Measurements from ENCODE around the gene KRTAP4-16.
"Not testable (repeated sequence)": the region's sequence is repeated elsewhere in the genome, so short reads cannot be mapped to it uniquely, and the experiment has no call there.

Gene KRTAP4-16

GRCh38 chr17:41076788-41077187 lies 25.2 kb downstream of the KRTAP4-16 start:
- DNase-seq: no peak

- no peak for DNase-seq
These were observed 28.3 kb downstream of the KRTAP4-16 start for GRCh38 chr17:41073676-41074075.

- no peak for DNase-seq
These were observed 30.2 kb downstream of the KRTAP4-16 start for GRCh38 chr17:41071606-41072360.

GRCh38 chr17:41069031-41069430 lies 33.0 kb downstream of the KRTAP4-16 start:
- no peak for DNase-seq

GRCh38 chr17:41067281-41067680 lies 34.7 kb downstream of the KRTAP4-16 start:
- DNase-seq: no peak

GRCh38 chr17:41065829-41066624 lies 36.0 kb downstream of the KRTAP4-16 start, which contains the start of gene KRTAP2-4:
TSS of gene KRTAP2-4 (minus strand) at chr17:41065879. CDS start at chr17:41065845, 34 bp downstream.
- DNase-seq: no peak

- DNase-seq: not testable (repeated sequence)
These were observed 36.9 kb downstream of the KRTAP4-16 start for GRCh38 chr17:41065016-41065689.

GRCh38 chr17:41064301-41064700 lies 37.7 kb downstream of the KRTAP4-16 start:
- DNase-seq: no peak

- no peak for DNase-seq
These were observed 38.6 kb downstream of the KRTAP4-16 start for GRCh38 chr17:41063449-41063848.

- DNase-seq: no peak
These were observed 40.0 kb downstream of the KRTAP4-16 start for GRCh38 chr17:41061964-41062363.

GRCh38 chr17:41060052-41060604 lies 41.9 kb downstream of the KRTAP4-16 start, which contains the start of gene KRTAP2-3:
TSS of gene KRTAP2-3 (minus strand) at chr17:41060114. CDS start at chr17:41060050, 64 bp downstream.
- no peak for DNase-seq

GRCh38 chr17:41059276-41060051 lies 42.5 kb downstream of the KRTAP4-16 start:
- DNase-seq: not testable (repeated sequence)

- no peak for DNase-seq
These were observed 43.3 kb downstream of the KRTAP4-16 start for GRCh38 chr17:41058741-41059140.

- no peak for DNase-seq
These were observed 44.5 kb downstream of the KRTAP4-16 start for GRCh38 chr17:41057547-41057946.

GRCh38 chr17:41055130-41055529 lies 46.9 kb downstream of the KRTAP4-16 start, which contains the start of gene KRTAP2-2:
TSS of gene KRTAP2-2 (minus strand) at chr17:41055230. CDS start at chr17:41055211, 19 bp downstream.
- DNase-seq: not testable (repeated sequence)

- not testable (repeated sequence) for DNase-seq
These were observed 47.5 kb downstream of the KRTAP4-16 start for GRCh38 chr17:41054556-41054955.

- DNase-seq: no peak
These were observed 48.0 kb downstream of the KRTAP4-16 start for GRCh38 chr17:41054025-41054424.

GRCh38 chr17:41052566-41052965 lies 49.4 kb downstream of the KRTAP4-16 start:
- DNase-seq: no peak
